ENCODE data around the gene MTA3.

- TF ChIP-seq EZH2 (IDR thresholded peaks at IDR 0.05; ENCODE audit: borderline replicate concordance, low read length) (no peak), CTCF (IDR thresholded peaks at IDR 0.05; ENCODE audit: low read length) (no peak)
Measured at GRCh38 chr2:42573256-42573655, 4.8 kb downstream of the MTA3 start.

Data from OCI-LY1 (cell line).